H9 (cell line): ENCODE results near the gene DNAJB6. TPM values are rescaled to one million over a fixed set of nuclear protein-coding genes. Genes with fewer than 3 reads are reported as not detected.

Source experiments
- DNase-seq: peaks from one replicate; pipeline ENCODE4 v3.0.0-alpha.2; 2017
- H2AFZ ChIP-seq: one replicate; pipeline ENCODE4 v1.6.1; 2013; ENCODE audit warnings: mild to moderate bottlenecking, low read length, control low read depth, moderate library complexity
- H2AK5ac ChIP-seq: 2 replicates; pipeline ENCODE4 v1.6.1; 2013; ENCODE audit warnings: low read length, control low read depth, mixed read lengths; ENCODE audit not compliant: insufficient read length
- H2BK120ac ChIP-seq: one replicate; pipeline ENCODE4 v1.6.1; 2013; ENCODE audit warnings: low read depth, mild to moderate bottlenecking, low read length, control low read depth, inconsistent platforms; ENCODE audit not compliant: poor library complexity, severe bottlenecking
- H2BK12ac ChIP-seq: 2 replicates; pipeline ENCODE4 v1.6.1; 2013; ENCODE audit warnings: low read length, control low read depth, mixed read lengths, low read depth; ENCODE audit not compliant: insufficient read length
- H2BK15ac ChIP-seq: 2 replicates; pipeline ENCODE4 v1.6.1; 2013; ENCODE audit warnings: low read depth, low read length, control low read depth
- H2BK20ac ChIP-seq: one replicate; pipeline ENCODE4 v1.6.1; 2013; ENCODE audit warnings: low read depth, mild to moderate bottlenecking, low read length, control low read depth, inconsistent platforms; ENCODE audit not compliant: poor library complexity, severe bottlenecking
- H2BK5ac ChIP-seq: 2 replicates; pipeline ENCODE4 v1.6.1; 2013; ENCODE audit warnings: low read length, control low read depth, mixed read lengths; ENCODE audit not compliant: insufficient read length
- H3K14ac ChIP-seq: 2 replicates; pipeline ENCODE4 v1.6.1; 2013; ENCODE audit warnings: low read length, control low read depth; ENCODE audit not compliant: insufficient read depth
- H3K18ac ChIP-seq: 2 replicates; pipeline ENCODE4 v1.6.1; 2013; ENCODE audit warnings: low read depth, mild to moderate bottlenecking, mixed read lengths, low read length, control low read depth; ENCODE audit not compliant: insufficient read length
- H3K23ac ChIP-seq: 2 replicates; pipeline ENCODE4 v1.6.1; 2013; ENCODE audit warnings: low read length, control low read depth, mixed read lengths, low read depth; ENCODE audit not compliant: insufficient read length
- H3K23me2 ChIP-seq: 2 replicates; pipeline ENCODE4 v1.6.1; 2013; ENCODE audit warnings: low read depth, mild to moderate bottlenecking, mixed read lengths, low read length, control low read depth; ENCODE audit not compliant: insufficient read length, poor library complexity, severe bottlenecking
- H3K27ac ChIP-seq: 2 replicates; pipeline ENCODE4 v1.5.1; 2013; ENCODE audit warnings: low read length, control low read depth, mixed read lengths, low read depth; ENCODE audit not compliant: insufficient read length
- H3K27me3 ChIP-seq: 2 replicates; pipeline ENCODE4 v1.6.1; 2013; ENCODE audit warnings: low read length, control low read depth, inconsistent platforms; ENCODE audit not compliant: insufficient read depth
- H3K4ac ChIP-seq: 2 replicates; pipeline ENCODE4 v1.6.1; 2013; ENCODE audit warnings: low read depth, mild to moderate bottlenecking, control low read depth, inconsistent platforms, low read length, moderate library complexity
- H3K4me1 ChIP-seq: 2 replicates; pipeline ENCODE4 v1.6.1; 2013; ENCODE audit warnings: low read length, control low read depth, inconsistent platforms; ENCODE audit not compliant: insufficient read depth
- H3K4me2 ChIP-seq: 2 replicates; pipeline ENCODE4 v1.6.1; 2013; ENCODE audit warnings: low read length, control low read depth, mixed read lengths; ENCODE audit not compliant: insufficient read length, insufficient read depth
- H3K56ac ChIP-seq: 2 replicates; pipeline ENCODE4 v1.6.1; 2013; ENCODE audit warnings: low read depth, mild to moderate bottlenecking, mixed read lengths, low read length, control low read depth; ENCODE audit not compliant: insufficient read length
- H3K79me1 ChIP-seq: 2 replicates; pipeline ENCODE4 v1.6.1; 2013; ENCODE audit warnings: low read depth, mild to moderate bottlenecking, moderate library complexity, low read length, control low read depth, inconsistent platforms; ENCODE audit not compliant: insufficient read depth, poor library complexity, severe bottlenecking
- H3K79me2 ChIP-seq: 2 replicates; pipeline ENCODE4 v1.6.1; 2013; ENCODE audit warnings: low read length, control low read depth, inconsistent platforms; ENCODE audit not compliant: insufficient read depth
- H3K9ac ChIP-seq: 2 replicates; pipeline ENCODE4 v1.6.1; 2013; ENCODE audit warnings: low read length, control low read depth, mixed read lengths; ENCODE audit not compliant: insufficient read length; ENCODE audit errors: extremely low read depth
- H3K9me3 ChIP-seq: one replicate; pipeline ENCODE4 v1.6.1; 2013; ENCODE audit warnings: low read depth, low read length, inconsistent platforms; ENCODE audit not compliant: control insufficient read depth
- H3T11ph ChIP-seq: one replicate; pipeline ENCODE4 v1.6.1; 2013; ENCODE audit warnings: mild to moderate bottlenecking, low read length, control low read depth, inconsistent platforms
- H4K20me1 ChIP-seq: one replicate; pipeline ENCODE4 v1.6.1; 2013; ENCODE audit not compliant: control insufficient read depth, insufficient read length, insufficient read depth
- H4K5ac ChIP-seq: 2 replicates; pipeline ENCODE4 v1.6.1; 2013; ENCODE audit warnings: low read depth, mild to moderate bottlenecking, mixed read lengths, low read length, control low read depth; ENCODE audit not compliant: insufficient read length
- H4K8ac ChIP-seq: replicated peaks from 2 replicates; pipeline ENCODE4 v1.6.1; 2013; ENCODE audit warnings: low read length, control low read depth, mixed read lengths, low read depth; ENCODE audit not compliant: insufficient read length
- H4K91ac ChIP-seq: 2 replicates; pipeline ENCODE4 v1.6.1; 2013; ENCODE audit warnings: low read depth, mild to moderate bottlenecking, moderate library complexity, mixed read lengths, low read length, control low read depth; ENCODE audit not compliant: insufficient read length
- H3K27ac Mint-ChIP-seq, 3 experiments: 2 replicates in 2 of 3; 3 replicates in 1 of 3; pipeline ENCODE4 v1.8.0; 2020 to 2021; ENCODE audit warnings: mixed read lengths in 3 of 3, mild to moderate bottlenecking in 1 of 3, moderate library complexity in 1 of 3
- H3K27me3 Mint-ChIP-seq: 2 replicates; pipeline ENCODE4 v1.8.0; 2021; ENCODE audit warnings: low read depth, mild to moderate bottlenecking, moderate library complexity, mixed read lengths
- H3K36me3 Mint-ChIP-seq, 3 experiments: 2 replicates in 2 of 3; 3 replicates in 1 of 3; pipeline ENCODE4 v1.8.0; 2020 to 2021; ENCODE audit warnings: low read depth in 3 of 3, mixed read lengths in 3 of 3; ENCODE audit not compliant: insufficient read depth in 1 of 3
- H3K4me1 Mint-ChIP-seq, 2 experiments: 2 replicates each; pipeline ENCODE4 v1.8.0; 2020; ENCODE audit warnings: mixed read lengths in 2 of 2
- H3K4me3 Mint-ChIP-seq, 2 experiments: 2 replicates in 1 of 2; 3 replicates in 1 of 2; pipeline ENCODE4 v1.8.0; 2020 to 2021; ENCODE audit warnings: mild to moderate bottlenecking in 2 of 2, mixed read lengths in 2 of 2, moderate library complexity in 1 of 2
- H3K9me3 Mint-ChIP-seq, 2 experiments: 2 replicates in 1 of 2; 3 replicates in 1 of 2; pipeline ENCODE4 v1.8.0; 2020; ENCODE audit warnings: mild to moderate bottlenecking in 2 of 2, mixed read lengths in 2 of 2, moderate library complexity in 1 of 2
- CTCF ChIP-seq: fragments of 200-600 bp; sonication (generic); conservative IDR thresholded peaks from 3 replicates; pipeline ENCODE4 v1.8.0; 2021; ENCODE audit warnings: antibody characterized with exemption, mild to moderate bottlenecking
- WGBS: extraction: QIAGEN DNeasy Blood & Tissue Kit; methylation state at CpG from one replicate; pipeline ENCODE4 v1.1.7; 2013; ENCODE audit warnings: missing lambda C conversion rate, low lambda C conversion rate, mixed read lengths; ENCODE audit not compliant: insufficient read length; ENCODE audit errors: extremely low coverage; 5-methylcytosine and 5-hydroxymethylcytosine counted together
- total RNA-seq: library from RNA; stranded (reverse); gene quantifications from 2 replicates; pipeline ENCODE4 v1.2.1, GENCODE V29; 2021

Gene DNAJB6
- total RNA-seq, 1 experiment from 2014 or later, result 215 TPM

GRCh38 chr7:157445956-157446295 lies 109.1 kb downstream of the DNAJB6 start:
- H2BK120ac ChIP-seq, result no peak overlapping the region
- H3K14ac ChIP-seq, result no peak overlapping the region
- H3K4me1 ChIP-seq, result no peaks in the 10 kb centered on the region
- TF ChIP-seq CTCF, result no peak
- H3K4me1 Mint-ChIP-seq, result no peaks in the 10 kb centered on the region
- H2AFZ ChIP-seq, result no peak overlapping the region
- H3K9me3 Mint-ChIP-seq, result peaks cover 4 to 24% of the 10 kb centered on the region in 2 experiments
- H2BK12ac ChIP-seq, result no peak overlapping the region
- H3K56ac ChIP-seq, result no peak overlapping the region
- H3K27me3 ChIP-seq, result no peaks in the 10 kb centered on the region
- peaks cover 30% of the 10 kb centered on the region for H3K27me3 Mint-ChIP-seq
- H4K5ac ChIP-seq, result no peak overlapping the region
- no peak overlapping the region for H2AK5ac ChIP-seq
- H3K79me2 ChIP-seq, result no peaks in the 10 kb centered on the region
- H3K18ac ChIP-seq, result no peak overlapping the region
- no peak overlapping the region for H4K8ac ChIP-seq
- no peak overlapping the region for H2BK15ac ChIP-seq
- H2BK5ac ChIP-seq, result no peak overlapping the region
- H3K36me3 Mint-ChIP-seq, result no peaks in the 10 kb centered on the region
- H3K4me3 Mint-ChIP-seq, result no peak overlapping the region
- H4K20me1 ChIP-seq, result no peaks in the 10 kb centered on the region
- no peak overlapping the region for H3K27ac ChIP-seq
- no peaks in the 10 kb centered on the region for H3K9me3 ChIP-seq
- no peak overlapping the region for H4K91ac ChIP-seq
- no peak for DNase-seq
- H3K23me2 ChIP-seq, result no peaks in the 10 kb centered on the region
- H3K79me1 ChIP-seq, result no peaks in the 10 kb centered on the region
- no peak overlapping the region for H2BK20ac ChIP-seq
- H3K9ac ChIP-seq, result no peak overlapping the region
- H3K4ac ChIP-seq, result no peak overlapping the region
- H3K4me2 ChIP-seq, result no peak overlapping the region
- WGBS, result no CpG with 5 or more reads among the region's 11 CpGs
- no peak overlapping the region for H3T11ph ChIP-seq
- H3K23ac ChIP-seq, result no peak overlapping the region
- H3K27ac Mint-ChIP-seq, result no peak overlapping the region
